HepG2 (cell line): Measurements from ENCODE around the gene GPRIN1. TPM values are rescaled to one million over a fixed set of nuclear protein-coding genes. Genes with fewer than 3 reads are reported as not detected.

ENCODE experiments used
- ATF7-NPFF ChIP-seq: sonication (generic); formaldehyde crosslinking; IDR thresholded peaks from 2 replicates; pipeline ENCODE4 v1.8.1; 2023; ENCODE audit warnings: mild to moderate bottlenecking, low read depth, missing genetic modification reagents, moderate library complexity
- HOXA5 ChIP-seq: sonication (generic); formaldehyde crosslinking; IDR thresholded peaks from 2 replicates; pipeline ENCODE4 v1.4.0; 2020; ENCODE audit warnings: missing genetic modification reagents
- KMT2B ChIP-seq: IDR thresholded peaks from 2 replicates; pipeline ENCODE4 v1.6.1; 2016; ENCODE audit warnings: missing genetic modification reagents, missing compliant biosample characterization
- SMARCC2 ChIP-seq: fragments of 450-650 bp; IDR thresholded peaks from 2 replicates; pipeline ENCODE4 v1.6.1; 2017; ENCODE audit warnings: antibody characterized with exemption, mild to moderate bottlenecking
- THYN1 ChIP-seq: sonication (generic); formaldehyde crosslinking; IDR thresholded peaks from 2 replicates; pipeline ENCODE4 v1.8.1; 2023; ENCODE audit warnings: low read depth, mild to moderate bottlenecking, moderate library complexity, missing genetic modification reagents, borderline replicate concordance
- YY1 ChIP-seq: IDR thresholded peaks from 2 replicates; pipeline ENCODE4 v1.6.1; 2011; ENCODE audit warnings: low read length, low read depth, moderate library complexity, mild to moderate bottlenecking; ENCODE audit not compliant: insufficient read depth, insufficient replicate concordance
- ZBTB34 ChIP-seq: sonication (generic); formaldehyde crosslinking; IDR thresholded peaks from 2 replicates; pipeline ENCODE4 v1.8.0; 2022; ENCODE audit warnings: mild to moderate bottlenecking, missing genetic modification reagents
- ZNF318 ChIP-seq: sonication (generic); formaldehyde crosslinking; IDR thresholded peaks from 2 replicates; pipeline ENCODE4 v1.4.0; 2020; ENCODE audit warnings: mild to moderate bottlenecking, missing genetic modification reagents
- ZNF441 ChIP-seq: sonication (generic); formaldehyde crosslinking; IDR thresholded peaks from 2 replicates; pipeline ENCODE4 v1.7.0; 2021; ENCODE audit warnings: missing genetic modification reagents, borderline replicate concordance
- ZNF468 ChIP-seq: sonication (generic); formaldehyde crosslinking; IDR thresholded peaks from 2 replicates; pipeline ENCODE4 v1.8.0; 2022; ENCODE audit warnings: mild to moderate bottlenecking, moderate library complexity, missing genetic modification reagents
- ZNF557 ChIP-seq: sonication (generic); formaldehyde crosslinking; IDR thresholded peaks from 2 replicates; pipeline ENCODE4 v1.4.0; 2020; ENCODE audit warnings: missing genetic modification reagents
- ZNF569 ChIP-seq: sonication (generic); formaldehyde crosslinking; IDR thresholded peaks from 2 replicates; pipeline ENCODE4 v1.5.0; 2020; ENCODE audit warnings: mild to moderate bottlenecking, missing genetic modification reagents, moderate library complexity, borderline replicate concordance
- ZNF816 ChIP-seq: sonication (generic); formaldehyde crosslinking; IDR thresholded peaks from 2 replicates; pipeline ENCODE4 v1.8.0; 2022; ENCODE audit warnings: missing genetic modification reagents, mild to moderate bottlenecking, borderline replicate concordance
- ZNF850 ChIP-seq: sonication (generic); formaldehyde crosslinking; conservative IDR thresholded peaks from 2 replicates; pipeline ENCODE4 v1.9.0; 2021; ENCODE audit warnings: mild to moderate bottlenecking, missing genetic modification reagents
- polyA plus RNA-seq, 8 experiments: library from polyadenylated mRNA; depleted of rRNA in 3 of 8; stranded (reverse) in 7 of 8; unstranded in 1 of 8; fragments of >200 nt; fragmentation: Illumina TruSeq in 4 of 8; extraction: Trizol in 4 of 8; gene quantifications; 2 replicates each; pipeline versions ENCODE4 v1.2.1 to v1.2.3, GENCODE V29; 2011 to 2016; ENCODE audit warnings: low read depth in 4 of 8, missing spikeins in 1 of 8, mixed read lengths in 1 of 8; ENCODE audit not compliant: insufficient read depth in 1 of 8
- total RNA-seq, 5 experiments: library from RNA; depleted of rRNA; stranded (reverse); fragments of >200 nt; fragmentation: Illumina TruSeq; extraction: Trizol; gene quantifications; 2 replicates each; pipeline ENCODE4 v1.2.3, GENCODE V29; 2016; ENCODE audit warnings: low read depth in 1 of 5
- TF ChIP-seq, protein P1 (sequence below): IDR thresholded peaks from 2 replicates; pipeline ENCODE4 v1.6.1; 2016; ENCODE audit warnings: missing compliant biosample characterization, missing genetic modification reagents, borderline replicate concordance
- TF ChIP-seq, protein P2 (sequence below): sonication (generic); formaldehyde crosslinking; IDR thresholded peaks from 2 replicates; pipeline ENCODE4 v1.4.0; 2020; ENCODE audit warnings: mild to moderate bottlenecking, missing genetic modification reagents
- TF ChIP-seq, protein P3 (sequence below): IDR thresholded peaks from 2 replicates; pipeline ENCODE4 v1.6.1; 2016; ENCODE audit warnings: missing biosample characterization, missing genetic modification reagents, low read depth

Gene GPRIN1
- total and polyA plus RNA-seq, 2 of the 13 experiments (the other 11 are each of a cell fraction or from before 2014, with no cell fraction given): 0.32 to 2.0 TPM

- TF ChIP-seq ZBTB34 (no peak), YY1 (no peak), HOXA5 (peak; percentile 79), ZNF318 (CRISPR knock-in tag) (no peak; the same call in 1 of the 2 replicates), ZNF468 (no peak), SMARCC2 (no peak), ZNF850 (CRISPR knock-in tag) (no peak), ZNF441 (CRISPR knock-in tag) (peak; percentile 76; the same call in 1 of the 2 replicates), ATF7-NPFF (CRISPR knock-in tag) (no peak), THYN1 (CRISPR knock-in tag) (no peak), ZNF569 (CRISPR knock-in tag) (no peak), ZNF557 (CRISPR knock-in tag) (no peak), KMT2B (peak; percentile 58; the same call in 1 of the 2 replicates), ZNF816 (CRISPR knock-in tag) (no peak)
- TF ChIP-seq, protein P1, sequence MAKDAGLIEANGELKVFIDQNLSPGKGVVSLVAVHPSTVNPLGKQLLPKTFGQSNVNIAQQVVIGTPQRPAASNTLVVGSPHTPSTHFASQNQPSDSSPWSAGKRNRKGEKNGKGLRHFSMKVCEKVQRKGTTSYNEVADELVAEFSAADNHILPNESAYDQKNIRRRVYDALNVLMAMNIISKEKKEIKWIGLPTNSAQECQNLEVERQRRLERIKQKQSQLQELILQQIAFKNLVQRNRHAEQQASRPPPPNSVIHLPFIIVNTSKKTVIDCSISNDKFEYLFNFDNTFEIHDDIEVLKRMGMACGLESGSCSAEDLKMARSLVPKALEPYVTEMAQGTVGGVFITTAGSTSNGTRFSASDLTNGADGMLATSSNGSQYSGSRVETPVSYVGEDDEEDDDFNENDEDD (CRISPR knock-in tag): peak; percentile 35; the same call in 1 of the 2 replicates
- TF ChIP-seq, protein P2, sequence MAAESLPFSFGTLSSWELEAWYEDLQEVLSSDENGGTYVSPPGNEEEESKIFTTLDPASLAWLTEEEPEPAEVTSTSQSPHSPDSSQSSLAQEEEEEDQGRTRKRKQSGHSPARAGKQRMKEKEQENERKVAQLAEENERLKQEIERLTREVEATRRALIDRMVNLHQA (CRISPR knock-in tag): no peak
- TF ChIP-seq, protein P3, sequence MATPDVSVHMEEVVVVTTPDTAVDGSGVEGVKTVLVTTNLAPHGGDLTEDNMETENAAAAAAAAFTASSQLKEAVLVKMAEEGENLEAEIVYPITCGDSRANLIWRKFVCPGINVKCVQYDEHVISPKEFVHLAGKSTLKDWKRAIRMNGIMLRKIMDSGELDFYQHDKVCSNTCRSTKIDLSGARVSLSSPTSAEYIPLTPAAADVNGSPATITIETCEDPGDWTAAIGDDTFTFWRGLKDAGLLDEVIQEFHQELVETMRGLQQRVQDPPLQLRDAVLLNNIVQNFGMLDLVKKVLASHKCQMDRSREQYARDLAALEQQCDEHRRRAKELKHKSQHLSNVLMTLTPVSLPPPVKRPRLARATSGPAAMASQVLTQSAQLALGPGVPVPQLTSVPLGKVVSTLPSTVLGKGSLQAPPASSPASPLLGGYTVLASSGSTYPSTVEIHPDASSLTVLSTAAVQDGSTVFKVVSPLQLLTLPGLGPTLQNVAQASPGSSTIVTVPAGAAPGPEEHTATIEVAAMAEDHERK (CRISPR knock-in tag): no peak
These were observed 1.5 kb upstream of the GPRIN1 start (continued) for GRCh38 chr5:176611435-176611834.
